HG02943 (cell line): ENCODE results near the gene IRAK3.

Source experiments
- ATAC-seq: cut with Tn5 transposase; IDR thresholded peaks from one replicate; pipeline ENCODE4 v1.9.1; 2021; ENCODE audit warnings: mild to moderate bottlenecking, low read depth, moderate library complexity; ENCODE audit not compliant: unreplicated experiment

The IRAK3 gene

GRCh38 chr12:66247741-66248140 is 58.7 kb downstream of the IRAK3 start:
- ATAC-seq, result no peak

GRCh38 chr12:66251049-66251448 is 62.0 kb downstream of the IRAK3 start:
- no peak for ATAC-seq

GRCh38 chr12:66252771-66253170 is 63.8 kb downstream of the IRAK3 start:
- no peak for ATAC-seq

DNA sequence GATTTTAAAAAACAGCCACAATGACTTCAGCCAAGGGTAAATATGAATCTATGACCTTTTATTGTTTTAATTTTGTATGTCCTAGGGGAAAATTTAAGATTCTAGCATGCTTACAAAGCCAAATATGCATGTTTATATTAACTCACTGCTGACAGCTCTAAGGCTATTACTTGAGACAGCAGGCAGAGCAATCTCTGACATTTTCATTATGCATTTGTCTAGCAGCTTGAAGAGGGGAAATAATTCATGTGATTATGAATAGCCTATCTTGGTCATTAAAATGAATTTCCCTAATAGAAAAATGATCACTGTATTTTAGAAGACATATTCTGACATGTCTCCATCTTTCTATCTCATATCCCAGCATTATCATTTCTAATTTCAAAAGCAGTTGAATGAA is 66.7 kb downstream of the IRAK3 start:
- no peak for ATAC-seq

DNA sequence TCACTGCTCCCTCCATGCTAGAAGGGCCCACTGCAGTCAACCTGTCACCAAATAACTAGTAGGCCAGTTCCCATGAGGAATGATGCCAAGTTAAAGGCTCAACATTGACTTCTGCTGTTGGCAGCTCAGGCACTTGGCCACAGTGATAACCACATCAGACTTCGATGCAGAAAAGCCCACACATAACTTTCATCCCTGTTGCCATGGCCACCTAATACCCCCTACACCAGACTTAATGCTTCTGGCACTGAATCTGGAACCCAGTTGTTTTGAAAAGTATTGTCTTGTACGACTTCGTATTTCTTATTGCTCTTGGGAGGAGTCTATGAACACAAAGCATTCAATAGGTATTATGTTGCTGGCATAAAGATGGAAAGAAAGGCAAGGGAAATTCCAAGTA is 69.0 kb downstream of the IRAK3 start:
- no peak for ATAC-seq

GRCh38 chr12:66262737-66263136 is 73.7 kb downstream of the IRAK3 start:
- ATAC-seq, result no peak

DNA sequence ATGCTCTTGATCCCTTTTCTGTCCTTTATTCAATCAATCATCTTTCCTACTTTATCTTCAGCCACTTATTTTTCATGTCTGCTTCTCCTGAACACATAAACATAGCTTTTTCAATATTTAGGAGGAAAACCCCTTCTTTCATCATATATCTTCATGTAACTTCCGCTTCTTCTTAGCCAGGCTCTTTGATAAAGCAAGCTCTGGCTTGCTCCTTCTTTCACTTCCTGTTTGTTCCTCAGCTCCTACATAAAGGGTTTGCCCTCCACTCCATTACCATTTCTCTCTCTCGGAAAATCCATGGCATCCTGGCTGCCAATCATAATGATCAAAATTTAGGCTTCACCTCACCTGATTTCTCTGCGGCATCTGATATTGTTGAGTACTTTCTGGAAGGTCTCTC is 79.5 kb downstream of the IRAK3 start:
- ATAC-seq, result no peak

DNA sequence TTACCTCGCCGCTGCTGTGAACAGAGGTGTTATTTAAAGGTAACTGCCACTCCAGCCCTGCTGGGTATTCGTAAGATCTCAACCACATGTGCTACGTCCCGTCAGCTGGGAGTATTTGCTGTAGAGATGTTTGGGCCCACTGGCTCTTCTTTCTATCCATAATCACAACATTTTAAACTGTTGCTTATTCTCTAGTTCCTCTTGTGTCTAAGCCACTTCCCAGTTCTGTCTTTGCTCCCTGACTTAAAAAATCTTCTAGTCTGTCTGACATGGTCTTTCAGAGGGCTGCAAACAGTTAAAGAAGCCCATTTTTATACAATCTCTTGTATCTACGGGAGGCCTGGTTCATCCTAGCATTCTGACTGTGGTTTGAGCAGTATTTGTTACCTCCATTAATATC is 80.1 kb downstream of the IRAK3 start:
- no peak for ATAC-seq

GRCh38 chr12:66269757-66270383 is 80.9 kb downstream of the IRAK3 start:
- no peak for ATAC-seq

DNA sequence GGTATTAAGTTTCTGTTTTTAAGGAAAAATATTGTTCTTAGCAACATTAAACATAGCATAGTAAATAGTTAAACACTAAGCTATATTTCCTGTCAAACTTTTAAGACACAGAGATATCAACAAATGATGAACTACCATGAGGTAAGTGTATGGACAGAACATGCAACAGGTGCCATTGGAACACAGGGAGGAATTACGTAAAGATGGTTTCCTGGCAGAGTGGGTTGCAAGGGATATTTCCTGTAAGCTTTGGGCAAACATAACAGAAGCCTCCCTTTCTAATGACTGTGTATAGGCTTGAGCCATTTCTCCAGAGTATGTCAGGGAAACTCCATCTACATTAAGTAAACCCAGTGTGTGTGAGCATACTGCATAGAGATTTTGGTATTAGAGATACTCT is 81.6 kb downstream of the IRAK3 start:
- no peak for ATAC-seq

- no peak for ATAC-seq
These were observed 83.6 kb downstream of the IRAK3 start for GRCh38 chr12:66272650-66273049.

- no peak for ATAC-seq
These were observed 84.1 kb downstream of the IRAK3 start for GRCh38 chr12:66273147-66273546.

GRCh38 chr12:66275040-66275439 is 86.0 kb downstream of the IRAK3 start:
- no peak for ATAC-seq

DNA sequence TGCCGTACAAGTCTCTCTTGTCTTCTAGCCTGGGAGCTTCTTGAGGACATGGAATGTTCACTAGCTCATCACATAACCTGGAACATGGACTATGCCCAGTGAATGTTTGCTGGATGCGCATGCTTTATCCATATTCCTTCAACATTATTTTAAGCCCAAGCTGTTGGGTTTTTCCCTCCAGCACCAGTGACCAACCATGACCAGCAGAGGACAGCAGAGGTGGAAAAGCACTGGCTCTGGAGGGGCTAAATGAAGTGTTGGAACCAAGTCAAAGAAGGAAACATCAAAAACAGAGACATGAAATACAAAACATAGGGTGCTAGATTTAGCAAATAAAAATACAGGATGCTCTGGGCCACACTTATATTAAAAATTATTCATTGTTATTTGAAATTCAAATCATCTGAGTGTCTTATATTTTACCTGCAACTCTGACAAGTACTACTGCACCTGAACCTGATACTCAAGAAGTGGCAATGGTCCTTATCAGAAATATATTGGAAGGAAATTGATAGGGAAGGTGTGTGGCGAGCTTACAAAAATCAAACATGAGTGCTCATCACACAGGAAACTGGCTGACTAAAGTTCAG is 90.2 kb downstream of the IRAK3 start:
- no peak for ATAC-seq

DNA sequence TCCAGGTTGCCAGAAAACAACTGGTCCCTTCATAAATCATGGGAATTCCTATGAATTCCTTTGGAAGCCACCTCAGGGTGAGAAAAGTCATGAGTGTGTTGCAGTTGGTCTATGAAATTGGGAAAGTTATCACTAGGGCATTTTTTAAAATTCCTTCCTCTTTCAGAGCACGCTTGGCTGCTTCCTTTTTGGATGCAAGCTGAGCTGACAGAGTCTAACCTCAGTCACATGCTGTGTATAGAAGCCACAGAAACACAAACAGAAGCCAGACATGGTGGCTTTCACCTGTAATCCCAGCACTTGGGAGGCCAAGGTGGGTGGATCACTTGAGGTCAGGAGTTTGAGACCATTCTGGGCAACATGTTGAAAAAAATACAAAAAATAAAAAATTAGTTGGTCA is 91.5 kb downstream of the IRAK3 start:
- ATAC-seq, result no peak

DNA sequence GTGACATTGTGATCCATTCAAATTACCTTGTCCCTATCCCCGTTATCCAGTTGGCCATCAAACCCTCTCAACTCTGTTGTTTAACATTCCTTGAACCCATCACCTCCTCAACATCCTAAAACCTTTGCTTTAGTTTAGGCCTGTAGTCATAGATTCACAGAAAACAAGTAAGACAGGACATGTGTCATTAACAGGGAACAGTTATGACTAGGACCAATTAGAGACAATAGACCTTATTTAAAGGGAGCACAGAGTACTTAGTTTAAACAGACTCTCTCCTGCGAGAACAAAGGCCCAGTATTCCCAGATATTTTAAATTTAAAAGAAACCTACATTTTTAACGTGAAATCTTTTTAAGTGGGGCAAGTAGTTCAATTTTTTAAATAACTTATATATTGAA is 93.2 kb downstream of the IRAK3 start:
- no peak for ATAC-seq

DNA sequence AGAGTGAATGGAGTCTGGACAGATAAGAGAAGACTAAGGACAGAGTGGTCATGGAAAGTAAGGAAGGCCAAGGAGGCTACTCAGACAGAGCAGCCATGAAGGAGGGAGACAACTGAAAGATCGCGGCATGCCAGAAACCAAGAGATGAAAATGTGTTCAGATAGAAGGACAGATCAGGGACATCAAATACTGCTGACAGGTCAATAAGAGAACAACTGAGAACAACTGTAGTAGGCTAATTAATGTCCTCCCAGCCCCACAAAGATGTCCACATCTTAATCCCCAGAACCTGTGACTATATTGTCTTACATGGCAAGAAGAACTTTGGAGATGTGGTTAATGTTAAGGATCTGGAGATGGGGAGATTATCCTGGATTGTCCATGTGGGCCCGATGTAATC is 98.3 kb downstream of the IRAK3 start:
- no peak for ATAC-seq

DNA sequence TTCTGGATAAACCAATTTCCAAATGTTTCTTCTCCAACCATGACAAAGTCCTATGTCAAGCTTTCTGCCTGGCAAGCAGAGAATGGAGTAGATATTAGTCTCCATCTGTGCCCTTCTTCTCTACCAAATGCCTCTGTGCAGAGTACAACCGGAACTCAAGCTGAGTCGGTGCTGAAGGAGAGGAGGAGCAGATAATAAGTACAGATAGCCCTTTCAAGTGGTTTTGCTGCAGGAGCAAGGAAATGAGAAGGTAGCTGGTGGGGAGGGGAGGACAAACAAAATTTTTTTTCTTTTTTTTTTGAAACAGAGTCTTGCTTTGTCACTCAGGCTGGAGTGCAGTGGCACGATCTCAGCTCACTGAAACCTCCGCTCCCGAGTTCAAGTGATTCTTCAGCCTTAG is 99.1 kb downstream of the IRAK3 start:
- no peak for ATAC-seq

DNA sequence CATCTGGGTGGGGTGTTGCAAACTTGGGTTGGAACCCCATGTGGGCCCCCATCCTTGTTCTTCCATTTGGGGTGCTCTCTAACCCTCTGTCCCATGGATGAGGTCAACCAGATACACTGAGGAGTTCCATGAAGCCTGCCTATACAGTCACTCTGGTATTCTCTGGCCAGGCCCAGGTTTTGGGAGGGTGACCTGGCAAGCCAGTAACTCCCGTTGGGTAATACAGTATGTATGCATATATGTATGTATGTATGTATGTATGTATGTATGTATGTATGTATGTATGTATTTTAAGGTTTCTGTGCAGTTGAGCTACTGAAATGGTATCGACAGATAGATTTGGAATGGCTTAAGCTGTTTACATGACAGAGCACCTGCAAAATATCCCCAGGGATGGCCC is 100.5 kb downstream of the IRAK3 start:
- ATAC-seq, result no peak

DNA sequence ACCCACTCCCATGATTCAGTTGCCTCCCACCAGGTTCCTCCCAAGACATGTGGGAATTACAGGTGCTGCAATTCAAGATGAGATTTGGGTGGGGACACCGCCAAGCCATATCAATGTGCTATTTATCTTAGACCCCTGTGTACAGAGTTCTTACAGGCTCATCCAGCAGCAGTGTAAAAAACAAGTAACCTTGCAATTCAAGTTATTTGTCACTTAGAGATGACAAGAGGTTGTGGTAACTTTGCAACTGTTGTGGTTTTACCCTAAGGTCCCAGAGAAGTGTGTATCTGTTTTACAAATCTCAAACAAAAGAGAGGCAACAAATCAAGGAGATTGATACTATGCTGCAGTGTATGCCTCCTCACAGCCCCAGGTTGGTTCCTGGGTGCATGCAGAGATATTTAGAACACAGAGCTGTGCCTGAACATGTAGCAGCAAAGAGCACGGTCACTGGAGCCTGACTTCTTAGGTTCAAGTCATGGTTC is 101.7 kb downstream of the IRAK3 start:
- no peak for ATAC-seq

- ATAC-seq, result no peak
These were observed 107.2 kb downstream of the IRAK3 start for GRCh38 chr12:66296176-66296683.

DNA sequence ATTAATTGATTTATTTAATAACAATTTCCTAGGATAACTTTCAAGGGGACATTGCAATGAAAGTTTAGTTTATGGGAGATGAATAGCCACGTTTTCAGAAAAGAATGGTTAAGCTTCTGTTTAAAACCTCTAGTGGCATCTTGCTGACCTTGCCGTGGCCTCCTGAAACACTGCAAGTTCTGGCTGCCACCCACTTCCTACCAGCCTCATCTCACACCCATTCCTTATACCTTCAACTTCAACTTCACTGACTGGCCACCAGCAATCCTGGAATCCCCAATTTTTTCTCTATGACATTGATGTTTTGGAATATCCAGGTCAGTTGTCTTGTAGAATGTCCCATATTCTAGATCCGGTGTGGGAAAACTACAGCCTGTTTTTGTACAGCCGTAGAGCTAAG is 108.1 kb downstream of the IRAK3 start:
- no peak for ATAC-seq
